GM03348 (cell line): ENCODE data around the gene SIGLEC6.

Experiments used
- DNase-seq: peaks from one replicate; pipeline ENCODE4 v3.0.0; 2012; ENCODE audit warnings: low spot score

Gene SIGLEC6

GRCh38 chr19:51531349-51532315, at the start of gene SIGLEC6:
SIGLEC6 (minus strand) TSS chr19:51531670; CDS start chr19:51531648, 22 bp downstream.
- no peak for DNase-seq

GRCh38 chr19:51576850-51577249, 45.4 kb upstream of the SIGLEC6 start:
- no peak for DNase-seq

GRCh38 chr19:51573331-51573730, 41.9 kb upstream of the SIGLEC6 start:
- DNase-seq, result no peak

GRCh38 chr19:51572908-51573307, 41.4 kb upstream of the SIGLEC6 start:
- DNase-seq, result peak; percentile 42

GRCh38 chr19:51572410-51572809, 40.9 kb upstream of the SIGLEC6 start:
- DNase-seq, result no peak

GRCh38 chr19:51571599-51571998, 40.1 kb upstream of the SIGLEC6 start:
- peak; percentile 16 for DNase-seq

- peak; percentile 92 for DNase-seq
These were observed 39.6 kb upstream of the SIGLEC6 start, which contains the start of gene ZNF175 for GRCh38 chr19:51570962-51571575. ZNF175 (plus strand) TSS chr19:51571283; CDS start chr19:51573330, 2,047 bp downstream.

GRCh38 chr19:51568456-51568855, 37.0 kb upstream of the SIGLEC6 start:
- no peak for DNase-seq

- no peak for DNase-seq
These were observed 36.1 kb upstream of the SIGLEC6 start for GRCh38 chr19:51567583-51567982.

- DNase-seq, result no peak
These were observed 35.1 kb upstream of the SIGLEC6 start for GRCh38 chr19:51566489-51567100.

- DNase-seq, result no peak
These were observed 34.1 kb upstream of the SIGLEC6 start for GRCh38 chr19:51565583-51565982.

- DNase-seq, result no peak
These were observed 33.3 kb upstream of the SIGLEC6 start for GRCh38 chr19:51564791-51565190.

- DNase-seq, result no peak
These were observed 28.9 kb upstream of the SIGLEC6 start for GRCh38 chr19:51560339-51560738.

GRCh38 chr19:51559240-51559639, 27.8 kb upstream of the SIGLEC6 start:
- no peak for DNase-seq

- DNase-seq, result peak; percentile 83
These were observed 21.7 kb upstream of the SIGLEC6 start for GRCh38 chr19:51552996-51553725.

GRCh38 chr19:51552608-51552995, 21.1 kb upstream of the SIGLEC6 start:
- no peak for DNase-seq

GRCh38 chr19:51551673-51552432, 20.4 kb upstream of the SIGLEC6 start:
- DNase-seq, result no peak

GRCh38 chr19:51550848-51551672, 19.6 kb upstream of the SIGLEC6 start:
- DNase-seq, result no peak

GRCh38 chr19:51549533-51550324, 18.3 kb upstream of the SIGLEC6 start:
- DNase-seq, result no peak
